K562 (cell line): ENCODE results near the gene ACSF2. TPM values are rescaled to one million over a fixed set of nuclear protein-coding genes. Genes with fewer than 3 reads are reported as not detected.

ENCODE experiments used
- ATF7 ChIP-seq: fragments of 450-650 bp; IDR thresholded peaks from 2 replicates; pipeline ENCODE4 v1.7.1; 2014; ENCODE audit warnings: mild to moderate bottlenecking, moderate library complexity
- EP400 ChIP-seq: fragments of 450-650 bp; IDR thresholded peaks from 2 replicates; pipeline ENCODE4 v1.6.1; 2017; ENCODE audit warnings: antibody characterized with exemption, mild to moderate bottlenecking, moderate library complexity
- GTF2E2 ChIP-seq: fragments of 200-800 bp; sonication (Bioruptor generic); IDR thresholded peaks from 2 replicates; pipeline ENCODE4 v1.6.1; 2016; ENCODE audit warnings: missing genetic modification characterization, missing compliant biosample characterization
- HSF4 ChIP-seq: fragments of 250-450 bp; sonication (Bioruptor Pico); IDR thresholded peaks from 2 replicates; pipeline ENCODE4 v2.1.2; 2022; ENCODE audit warnings: mild to moderate bottlenecking, moderate library complexity, borderline replicate concordance
- NRF1 ChIP-seq, 2 experiments: fragments of 450-650 bp; IDR thresholded peaks in 1 of 2; conservative IDR thresholded peaks in 1 of 2; 2 replicates each; pipeline ENCODE4 v1.6.1; 2014; ENCODE audit warnings: mild to moderate bottlenecking in 2 of 2
- SFPQ ChIP-seq: fragments of 200-400 bp; formaldehyde crosslinking; IDR thresholded peaks from 2 replicates; pipeline ENCODE4 v1.6.1; 2017; ENCODE audit warnings: mild to moderate bottlenecking, low read depth, low read length, moderate library complexity
- SPI1 ChIP-seq: IDR thresholded peaks from 2 replicates; pipeline ENCODE4 v1.6.1; 2011; ENCODE audit warnings: low read depth, low read length, control low read depth, borderline replicate concordance
- SREBF1 ChIP-seq: fragments of 150-350 bp; IDR thresholded peaks from 2 replicates; pipeline ENCODE4 v1.6.1; 2014; ENCODE audit warnings: antibody characterized with exemption, low read depth, low read length, borderline replicate concordance
- ZNF318 ChIP-seq, 2 experiments: fragments of 450-650 bp; IDR thresholded peaks; 2 replicates each; pipeline ENCODE4 v1.6.1; 2016; ENCODE audit warnings: mild to moderate bottlenecking in 2 of 2, borderline replicate concordance in 1 of 2, low read depth in 1 of 2, moderate library complexity in 1 of 2
- ZNF609 ChIP-seq: sonication (generic); formaldehyde crosslinking; IDR thresholded peaks from 2 replicates; pipeline ENCODE4 v1.8.1; 2023; ENCODE audit warnings: missing genetic modification reagents, mild to moderate bottlenecking, borderline replicate concordance
- ZNF644 ChIP-seq: fragments of 200-800 bp; sonication (Bioruptor generic); IDR thresholded peaks from 2 replicates; pipeline ENCODE4 v1.6.1; 2016; ENCODE audit warnings: low read depth, missing genetic modification characterization, missing compliant biosample characterization
- polyA plus RNA-seq, 8 experiments: library from polyadenylated mRNA; depleted of rRNA in 4 of 8; stranded (reverse) in 5 of 8; unstranded in 3 of 8; fragments of >200 nt; fragmentation: Nextera tagmentation in 2 of 8; fragmentation: Illumina TruSeq in 1 of 8; extraction: Ambion mirVana in 2 of 8; extraction: Trizol in 1 of 8; gene quantifications; 2 replicates each; pipeline versions ENCODE4 v1.2.1 to v1.2.3, GENCODE V29; 2011 to 2014; ENCODE audit warnings: inconsistent platforms in 1 of 8, missing spikeins in 1 of 8
- total RNA-seq, 7 experiments: library from RNA; depleted of rRNA in 6 of 7; stranded (reverse); fragments of >200 nt in 6 of 7; fragmentation: Illumina TruSeq in 2 of 7; extraction: Trizol in 2 of 7; gene quantifications; 2 replicates each; pipeline versions ENCODE4 v1.2.1 to v1.2.3, GENCODE V29; 2011 to 2021; ENCODE audit warnings: low replicate concordance in 1 of 7

The ACSF2 gene
- total and polyA plus RNA-seq, 9 of the 15 experiments (the other 6 are each of a cell fraction or from before 2014, with no cell fraction given): 0.89 to 6.1 (median 3.5) TPM

GRCh38 chr17:50421308-50422051, 4.5 kb upstream of the ACSF2 start (continued):
- no peak for TF ChIP-seq ZNF609 (CRISPR knock-in tag)
- TF ChIP-seq ZNF644 (tag): 0 out of 2 replicates have a peak, but pooled peaks have one; percentile 47
- no peak for TF ChIP-seq HSF4 (CRISPR knock-in tag)
- no peak for TF ChIP-seq SFPQ
- TF ChIP-seq SREBF1: no peak
- no peak for TF ChIP-seq NRF1 (conservative IDR thresholded peaks at IDR 0.05 in 1 of 2, IDR thresholded peaks at IDR 0.05 in 1 of 2)
- TF ChIP-seq GTF2E2 (tag): no peak
- 0 out of 2 replicates have a peak, but pooled peaks have one; percentile 29 for TF ChIP-seq SPI1
- TF ChIP-seq ATF7: 0 out of 2 replicates have a peak, but pooled peaks have one; percentile 11
- peak; percentile 51; the same call in 1 of the 2 replicates for TF ChIP-seq EP400
- TF ChIP-seq ZNF318 (IDR thresholded peaks at IDR 0.05; ENCODE audit: borderline replicate concordance in 1 of 2, low read depth in 1 of 2): no peak
